ENCODE data around the gene ZNF19. TPM values are rescaled to one million over a fixed set of nuclear protein-coding genes. Genes with fewer than 3 reads are reported as not detected.

Gene ZNF19
- total RNA-seq, 1 experiment from 2014 or later = 3.3 TPM

- in situ Hi-C loops (cut with HindIII; ENCODE audit: low pct_unique_long_range_greater_than_20kb, low sequenced_read_pairs) = no loop called here
- DNase-seq (ENCODE audit: low read depth, low spot score) = no peak
Observed at GRCh38 chr16:71460941-71461340, 28.2 kb downstream of the ZNF19 start.

- in situ Hi-C loops (cut with HindIII; ENCODE audit: low pct_unique_long_range_greater_than_20kb, low sequenced_read_pairs) = no loop called here
- no peak for DNase-seq (ENCODE audit: low read depth, low spot score)
Observed at GRCh38 chr16:71460236-71460635, 28.9 kb downstream of the ZNF19 start.

- in situ Hi-C loops (cut with HindIII; ENCODE audit: low pct_unique_long_range_greater_than_20kb, low sequenced_read_pairs) = no loop called here
- DNase-seq (ENCODE audit: low read depth, low spot score) = no peak
Observed at GRCh38 chr16:71459510-71459909, 29.6 kb downstream of the ZNF19 start.

GRCh38 chr16:71456801-71457200 is 32.3 kb downstream of the ZNF19 start:
- no peak for DNase-seq (ENCODE audit: low read depth, low spot score)
- in situ Hi-C loops (cut with HindIII; ENCODE audit: low pct_unique_long_range_greater_than_20kb, low sequenced_read_pairs) = no loop called here

GRCh38 chr16:71453036-71453435 is 36.1 kb downstream of the ZNF19 start:
- DNase-seq (ENCODE audit: low read depth, low spot score) = no peak
- in situ Hi-C loops (cut with HindIII; ENCODE audit: low pct_unique_long_range_greater_than_20kb, low sequenced_read_pairs) = no loop called here

- in situ Hi-C loops (cut with HindIII; ENCODE audit: low pct_unique_long_range_greater_than_20kb, low sequenced_read_pairs) = no loop called here
- DNase-seq (ENCODE audit: low read depth, low spot score) = no peak
Observed at GRCh38 chr16:71449020-71449419, 40.1 kb downstream of the ZNF19 start.

GRCh38 chr16:71448274-71448866 is 40.8 kb downstream of the ZNF19 start:
- DNase-seq (ENCODE audit: low read depth, low spot score) = no peak
- in situ Hi-C loops (cut with HindIII; ENCODE audit: low pct_unique_long_range_greater_than_20kb, low sequenced_read_pairs) = no loop called here

GRCh38 chr16:71443714-71444113 is 45.4 kb downstream of the ZNF19 start:
- no peak for DNase-seq (ENCODE audit: low read depth, low spot score)
- in situ Hi-C loops (cut with HindIII; ENCODE audit: low pct_unique_long_range_greater_than_20kb, low sequenced_read_pairs) = no loop called here

GRCh38 chr16:71442051-71442440 is 47.1 kb downstream of the ZNF19 start, which contains the start of gene TLE7:
TSS of gene TLE7 (minus strand) at chr16:71442054. CDS start at chr16:71433324, 8,730 bp downstream.
- no peak for DNase-seq (ENCODE audit: low read depth, low spot score)
- in situ Hi-C loops (cut with HindIII; ENCODE audit: low pct_unique_long_range_greater_than_20kb, low sequenced_read_pairs) = no loop called here

- DNase-seq (ENCODE audit: low read depth, low spot score) = no peak
- in situ Hi-C loops (cut with HindIII; ENCODE audit: low pct_unique_long_range_greater_than_20kb, low sequenced_read_pairs) = no loop called here
Observed at GRCh38 chr16:71441348-71442050, 47.6 kb downstream of the ZNF19 start.

- peak; percentile 17 for DNase-seq (ENCODE audit: low read depth, low spot score)
- in situ Hi-C loops (cut with HindIII; ENCODE audit: low pct_unique_long_range_greater_than_20kb, low sequenced_read_pairs) = no loop called here
Observed at GRCh38 chr16:71440669-71441347, 48.3 kb downstream of the ZNF19 start.

GRCh38 chr16:71439523-71439922 is 49.6 kb downstream of the ZNF19 start:
- in situ Hi-C loops (cut with HindIII; ENCODE audit: low pct_unique_long_range_greater_than_20kb, low sequenced_read_pairs) = no loop called here
- no peak for DNase-seq (ENCODE audit: low read depth, low spot score)

- no peak for DNase-seq (ENCODE audit: low read depth, low spot score)
- in situ Hi-C loops (cut with HindIII; ENCODE audit: low pct_unique_long_range_greater_than_20kb, low sequenced_read_pairs) = no loop called here
Observed at GRCh38 chr16:71436473-71436872, 52.7 kb downstream of the ZNF19 start.

- in situ Hi-C loops (cut with HindIII; ENCODE audit: low pct_unique_long_range_greater_than_20kb, low sequenced_read_pairs) = no loop called here
- no peak for DNase-seq (ENCODE audit: low read depth, low spot score)
Observed at GRCh38 chr16:71432906-71433305, 56.2 kb downstream of the ZNF19 start.

GRCh38 chr16:71431991-71432390 is 57.1 kb downstream of the ZNF19 start:
- in situ Hi-C loops (cut with HindIII; ENCODE audit: low pct_unique_long_range_greater_than_20kb, low sequenced_read_pairs) = no loop called here

GRCh38 chr16:71431176-71431575 is 57.9 kb downstream of the ZNF19 start:
- in situ Hi-C loops (cut with HindIII; ENCODE audit: low pct_unique_long_range_greater_than_20kb, low sequenced_read_pairs) = no loop called here
- no peak for DNase-seq (ENCODE audit: low read depth, low spot score)

More at GRCh38 chr16:71431991-71432390, 57.1 kb downstream of the ZNF19 start:
- no peak for DNase-seq (ENCODE audit: low read depth, low spot score)

- in situ Hi-C loops (cut with HindIII; ENCODE audit: low pct_unique_long_range_greater_than_20kb, low sequenced_read_pairs) = no loop called here
- DNase-seq (ENCODE audit: low read depth, low spot score) = no peak
Observed at GRCh38 chr16:71430744-71431143, 58.4 kb downstream of the ZNF19 start.

- in situ Hi-C loops (cut with HindIII; ENCODE audit: low pct_unique_long_range_greater_than_20kb, low sequenced_read_pairs) = no loop called here
- no peak for DNase-seq (ENCODE audit: low read depth, low spot score)
Observed at GRCh38 chr16:71429581-71429980, 59.5 kb downstream of the ZNF19 start.

- in situ Hi-C loops (cut with HindIII; ENCODE audit: low pct_unique_long_range_greater_than_20kb, low sequenced_read_pairs) = no loop called here
- DNase-seq (ENCODE audit: low read depth, low spot score) = no peak
Observed at GRCh38 chr16:71428883-71429282, 60.2 kb downstream of the ZNF19 start.

Measured in SK-MEL-5 (cell line).